ENCODE data around the gene KDM8. TPM values are rescaled to one million over a fixed set of nuclear protein-coding genes. Genes with fewer than 3 reads are reported as not detected.
A peak's percentile ranks its signal among the peaks of the same experiment; 100 is the strongest.

Gene KDM8
- total and polyA plus RNA-seq, 4 donors: 4.6 to 198 (median 97.7) TPM

- no peaks in the 10 kb centered on the region for H3K27me3 ChIP-seq (ENCODE audit: control insufficient read depth in 4 of 4, insufficient read depth in 4 of 4, low read length in 3 of 4)
- no peaks in the 10 kb centered on the region for H3K4me1 ChIP-seq (ENCODE audit: control insufficient read depth in 4 of 4, insufficient read depth in 4 of 4, low read length in 3 of 4)
- peak overlapping the region; percentile 48 to 57 for H3K27ac ChIP-seq (ENCODE audit: low read depth in 1 of 2, low read length in 2 of 2)
- H3K4me3 ChIP-seq (ENCODE audit: low read depth in 1 of 3, low read length in 3 of 3): no peak overlapping the region
- H3K9ac ChIP-seq (ENCODE audit: low read depth in 1 of 2, low read length in 2 of 2): no peak overlapping the region
- H3K9me3 ChIP-seq (ENCODE audit: control insufficient read depth in 4 of 4, low read length in 3 of 4): no peaks in the 10 kb centered on the region
- DNase-seq (ENCODE audit: low spot score): no peak
- no peak for TF ChIP-seq RAD21 (IDR thresholded peaks at IDR 0.05)
- TF ChIP-seq JUND (IDR thresholded peaks at IDR 0.05): peak; percentile 19 to 21
- 87% methylated on average over 6 of the region's 6 CpGs for WGBS
- peaks cover 0 to 14% (median 11%) of the 10 kb centered on the region in 4 donors for H3K36me3 ChIP-seq (ENCODE audit: control insufficient read depth in 4 of 4, insufficient read depth in 3 of 4, low read depth in 1 of 4, low read length in 3 of 4)
Measured at GRCh38 chr16:27253526-27253930, 50.2 kb downstream of the KDM8 start.

- no peak overlapping the region for H3K9ac ChIP-seq (ENCODE audit: low read depth in 1 of 2, low read length in 2 of 2)
- DNase-seq (ENCODE audit: low spot score): no peak
- H3K9me3 ChIP-seq (ENCODE audit: control insufficient read depth in 4 of 4, low read length in 3 of 4): no peaks in the 10 kb centered on the region
- no peak overlapping the region for H3K4me3 ChIP-seq (ENCODE audit: low read depth in 1 of 3, low read length in 3 of 3)
- TF ChIP-seq JUND (IDR thresholded peaks at IDR 0.05) (no peak), FOXA1 (IDR thresholded peaks at IDR 0.05) (no peak), RXRA (IDR thresholded peaks at IDR 0.05) (peak in 1 of 2 donors; percentile 4), NR2F2 (IDR thresholded peaks at IDR 0.05) (peak; percentile 82), EGR1 (IDR thresholded peaks at IDR 0.05; ENCODE audit: low read depth in 2 of 2) (no peak)
- H3K4me1 ChIP-seq (ENCODE audit: control insufficient read depth in 4 of 4, insufficient read depth in 4 of 4, low read length in 3 of 4): no peaks in the 10 kb centered on the region
- H3K27me3 ChIP-seq (ENCODE audit: control insufficient read depth in 4 of 4, insufficient read depth in 4 of 4, low read length in 3 of 4): no peaks in the 10 kb centered on the region
- WGBS: 89% methylated on average over 3 of the region's 3 CpGs
- peak overlapping the region; percentile 25 to 57 for H3K27ac ChIP-seq (ENCODE audit: low read depth in 1 of 2, low read length in 2 of 2)
- peaks cover 0 to 14% (median 11%) of the 10 kb centered on the region in 4 donors for H3K36me3 ChIP-seq (ENCODE audit: control insufficient read depth in 4 of 4, insufficient read depth in 3 of 4, low read depth in 1 of 4, low read length in 3 of 4)
Measured at GRCh38 chr16:27254262-27254811, 51.0 kb downstream of the KDM8 start.

GRCh38 chr16:27256861-27257260, 53.5 kb downstream of the KDM8 start:
- H3K27ac ChIP-seq (ENCODE audit: low read depth in 1 of 2, low read length in 2 of 2): no peak overlapping the region

More at GRCh38 chr16:27256861-27257260, 53.5 kb downstream of the KDM8 start:
- no peaks in the 10 kb centered on the region for H3K9me3 ChIP-seq (ENCODE audit: control insufficient read depth in 4 of 4, low read length in 3 of 4)
- DNase-seq (ENCODE audit: low spot score): no peak
- H3K4me1 ChIP-seq (ENCODE audit: control insufficient read depth in 4 of 4, insufficient read depth in 4 of 4, low read length in 3 of 4): peaks cover 0 to 4% (median 4%) of the 10 kb centered on the region in 4 donors
- H3K9ac ChIP-seq (ENCODE audit: low read depth in 1 of 2, low read length in 2 of 2): no peak overlapping the region
- WGBS: 100% methylated on average over 3 of the region's 3 CpGs
- no peak overlapping the region for H3K4me3 ChIP-seq (ENCODE audit: low read depth in 1 of 3, low read length in 3 of 3)
- TF ChIP-seq REST (IDR thresholded peaks at IDR 0.05) (no peak), YY1 (IDR thresholded peaks at IDR 0.05) (no peak), FOXA2 (IDR thresholded peaks at IDR 0.05) (no peak), JUND (IDR thresholded peaks at IDR 0.05) (no peak), FOXA1 (IDR thresholded peaks at IDR 0.05) (no peak), CTCF (IDR thresholded peaks at IDR 0.05; ENCODE audit: low read depth, low read length, missing input control) (no peak), GABPA (IDR thresholded peaks at IDR 0.05 in 1 of 2, conservative IDR thresholded peaks at IDR 0.05 in 1 of 2) (no peak), HNF4G (IDR thresholded peaks at IDR 0.05) (no peak), SP1 (IDR thresholded peaks at IDR 0.05) (no peak), ATF3 (IDR thresholded peaks at IDR 0.05) (no peak), MAX (IDR thresholded peaks at IDR 0.05) (no peak), HNF4A (conservative IDR thresholded peaks at IDR 0.05) (no peak), RXRA (IDR thresholded peaks at IDR 0.05) (no peak), NR2F2 (IDR thresholded peaks at IDR 0.05) (no peak), ZBTB33 (IDR thresholded peaks at IDR 0.05) (no peak), TAF1 (conservative IDR thresholded peaks at IDR 0.05) (no peak), EGR1 (IDR thresholded peaks at IDR 0.05; ENCODE audit: low read depth in 2 of 2) (no peak), RAD21 (IDR thresholded peaks at IDR 0.05) (no peak)
- H3K36me3 ChIP-seq (ENCODE audit: control insufficient read depth in 4 of 4, insufficient read depth in 3 of 4, low read depth in 1 of 4, low read length in 3 of 4): peaks cover 0 to 14% (median 11%) of the 10 kb centered on the region in 4 donors
- H3K27me3 ChIP-seq (ENCODE audit: control insufficient read depth in 4 of 4, insufficient read depth in 4 of 4, low read length in 3 of 4): no peaks in the 10 kb centered on the region
